BLaER1 (cell line): ENCODE measurements around the gene ITPKB.

Experiments used
- H3K27ac ChIP-seq: shearing (Covaris generic); formaldehyde crosslinking; 2 replicates; pipeline ENCODE4 v1.8.1; 2022
- H3K27me3 ChIP-seq: shearing (Covaris generic); formaldehyde crosslinking; 2 replicates; pipeline ENCODE4 v1.8.1; 2022
- H3K36me3 ChIP-seq: shearing (Covaris generic); formaldehyde crosslinking; 2 replicates; pipeline ENCODE4 v1.8.1; 2022
- H3K4me1 ChIP-seq: shearing (Covaris generic); formaldehyde crosslinking; 2 replicates; pipeline ENCODE4 v1.8.1; 2022
- H3K4me2 ChIP-seq: shearing (Covaris generic); formaldehyde crosslinking; 2 replicates; pipeline ENCODE4 v1.8.1; 2022
- H3K4me3 ChIP-seq: shearing (Covaris generic); formaldehyde crosslinking; 2 replicates; pipeline ENCODE4 v1.8.1; 2022
- H3K9ac ChIP-seq: shearing (Covaris generic); formaldehyde crosslinking; 2 replicates; pipeline ENCODE4 v1.8.1; 2022
- H3K9me3 ChIP-seq: shearing (Covaris generic); formaldehyde crosslinking; 2 replicates; pipeline ENCODE4 v1.8.1; 2022
- H4K20me1 ChIP-seq: shearing (Covaris generic); formaldehyde crosslinking; 2 replicates; pipeline ENCODE4 v1.8.1; 2022
- Cebpa-rat ChIP-seq: shearing (Covaris generic); IDR thresholded peaks from 2 replicates; pipeline ENCODE4 v1.8.1; 2022

Gene ITPKB

GRCh38 chr1:226631229-226632000 lies 107.7 kb downstream of the ITPKB start:
- TF ChIP-seq Cebpa-rat = no peak
- Histone ChIP-seq H4K20me1 (peaks cover 17% of the 10 kb centered on the region; the same call in 1 of the 2 replicates), H3K9me3 (no peaks in the 10 kb centered on the region), H3K27ac (peak overlapping the region; percentile 66), H3K4me3 (no peak overlapping the region), H3K4me1 (peaks cover 72% of the 10 kb centered on the region), H3K4me2 (peak overlapping the region; percentile 81), H3K27me3 (no peaks in the 10 kb centered on the region), H3K9ac (peak overlapping the region; percentile 21), H3K36me3 (peaks cover 25% of the 10 kb centered on the region)

- Histone ChIP-seq H3K9me3 (no peaks in the 10 kb centered on the region), H4K20me1 (peaks cover 11% of the 10 kb centered on the region; the same call in 1 of the 2 replicates), H3K36me3 (peaks cover 18% of the 10 kb centered on the region), H3K27me3 (no peaks in the 10 kb centered on the region), H3K4me2 (peak overlapping the region; percentile 81), H3K4me1 (peaks cover 71% of the 10 kb centered on the region), H3K9ac (no peak overlapping the region), H3K4me3 (no peak overlapping the region), H3K27ac (0 out of 2 replicates have a peak overlapping the region, but pooled peaks have one; percentile 66)
- TF ChIP-seq Cebpa-rat = no peak
Measured at GRCh38 chr1:226630592-226630991, 108.5 kb downstream of the ITPKB start.

GRCh38 chr1:226629896-226630550 lies 109.1 kb downstream of the ITPKB start:
- no peak overlapping the region for H3K9ac ChIP-seq
- peaks cover 65% of the 10 kb centered on the region for H3K4me1 ChIP-seq
- no peak overlapping the region for H3K4me2 ChIP-seq
- no peaks in the 10 kb centered on the region for H3K9me3 ChIP-seq
- no peaks in the 10 kb centered on the region for H3K27me3 ChIP-seq
- no peak for TF ChIP-seq Cebpa-rat
- no peak overlapping the region for H3K27ac ChIP-seq
- no peak overlapping the region for H3K4me3 ChIP-seq
- peaks cover 17% of the 10 kb centered on the region for H3K36me3 ChIP-seq
- peaks cover 7% of the 10 kb centered on the region; the same call in 1 of the 2 replicates for H4K20me1 ChIP-seq

GRCh38 chr1:226629210-226629895 lies 109.7 kb downstream of the ITPKB start:
- Histone ChIP-seq H3K4me3 (no peak overlapping the region), H3K27me3 (no peaks in the 10 kb centered on the region), H3K9me3 (no peaks in the 10 kb centered on the region), H3K27ac (no peak overlapping the region), H4K20me1 (0 out of 2 replicates have a peak, but pooled peaks cover under 1% of the 10 kb centered on the region), H3K36me3 (peaks cover 11% of the 10 kb centered on the region), H3K4me2 (no peak overlapping the region), H3K4me1 (peaks cover 59% of the 10 kb centered on the region), H3K9ac (no peak overlapping the region)
- no peak for TF ChIP-seq Cebpa-rat

GRCh38 chr1:226628612-226629155 lies 110.4 kb downstream of the ITPKB start:
- peaks cover 11% of the 10 kb centered on the region for H3K36me3 ChIP-seq
- TF ChIP-seq Cebpa-rat = no peak
- H3K4me1 ChIP-seq = peaks cover 52% of the 10 kb centered on the region
- H3K4me2 ChIP-seq = no peak overlapping the region
- H3K4me3 ChIP-seq = no peak overlapping the region
- H4K20me1 ChIP-seq = no peaks in the 10 kb centered on the region
- H3K27me3 ChIP-seq = no peaks in the 10 kb centered on the region
- no peak overlapping the region for H3K9ac ChIP-seq
- no peaks in the 10 kb centered on the region for H3K9me3 ChIP-seq
- no peak overlapping the region for H3K27ac ChIP-seq

GRCh38 chr1:226627924-226628611 lies 111.0 kb downstream of the ITPKB start:
- Histone ChIP-seq H3K9ac (no peak overlapping the region), H3K36me3 (peaks cover 11% of the 10 kb centered on the region), H4K20me1 (no peaks in the 10 kb centered on the region), H3K27me3 (no peaks in the 10 kb centered on the region), H3K4me1 (peaks cover 46% of the 10 kb centered on the region), H3K27ac (no peak overlapping the region), H3K4me2 (peak overlapping the region; percentile 19; the same call in 1 of the 2 replicates), H3K9me3 (no peaks in the 10 kb centered on the region), H3K4me3 (no peak overlapping the region)
- no peak for TF ChIP-seq Cebpa-rat

- Histone ChIP-seq H3K27me3 (no peaks in the 10 kb centered on the region), H3K9me3 (peaks cover 4% of the 10 kb centered on the region), H3K27ac (no peak overlapping the region), H3K4me2 (peak overlapping the region; percentile 19; the same call in 1 of the 2 replicates), H3K9ac (no peak overlapping the region), H3K4me3 (no peak overlapping the region), H3K4me1 (peaks cover 37% of the 10 kb centered on the region), H4K20me1 (no peaks in the 10 kb centered on the region), H3K36me3 (peaks cover 11% of the 10 kb centered on the region)
- no peak for TF ChIP-seq Cebpa-rat
Measured at GRCh38 chr1:226627050-226627755, 111.9 kb downstream of the ITPKB start.

GRCh38 chr1:226626577-226626956 lies 112.5 kb downstream of the ITPKB start:
- H3K4me1 ChIP-seq = peaks cover 31% of the 10 kb centered on the region
- peaks cover 9% of the 10 kb centered on the region for H3K9me3 ChIP-seq
- H4K20me1 ChIP-seq = no peaks in the 10 kb centered on the region
- H3K27ac ChIP-seq = no peak overlapping the region
- H3K36me3 ChIP-seq = peaks cover 11% of the 10 kb centered on the region; the same call in 1 of the 2 replicates
- no peak for TF ChIP-seq Cebpa-rat
- H3K4me2 ChIP-seq = peak overlapping the region; percentile 35; the same call in 1 of the 2 replicates
- no peak overlapping the region for H3K9ac ChIP-seq
- no peak overlapping the region for H3K4me3 ChIP-seq
- no peaks in the 10 kb centered on the region for H3K27me3 ChIP-seq
